GM18505 (cell line): ENCODE results near the gene PCSK4.
"Not testable (repeated sequence)": the region's sequence is repeated elsewhere in the genome, so short reads cannot be mapped to it uniquely, and the experiment has no call there.

ENCODE experiments used
- ATAC-seq: cut with Tn5 transposase; IDR thresholded peaks from one replicate; pipeline ENCODE4 v1.9.1; 2021; ENCODE audit not compliant: unreplicated experiment
- POLR2A ChIP-seq: IDR thresholded peaks from 4 replicates; pipeline ENCODE4 v1.6.1; 2011; ENCODE audit warnings: borderline replicate concordance; ENCODE audit not compliant: insufficient read depth, insufficient read length; ENCODE audit errors: extremely low read depth

The PCSK4 gene

GRCh38 chr19:1490311-1491113 lies at the start of gene PCSK4:
Gene PCSK4, minus strand, starts transcription at chr19:1490350. Its CDS starts 4 bp downstream, at chr19:1490346.
- peak; percentile 72 for ATAC-seq
- TF ChIP-seq POLR2A = no peak

GRCh38 chr19:1539749-1540148 lies 49.6 kb upstream of the PCSK4 start:
- not testable (repeated sequence) for ATAC-seq

- no peak for ATAC-seq
- TF ChIP-seq POLR2A = no peak
These were observed 48.8 kb upstream of the PCSK4 start for GRCh38 chr19:1538978-1539377.

GRCh38 chr19:1535699-1536098 lies 45.5 kb upstream of the PCSK4 start:
- not testable (repeated sequence) for ATAC-seq

GRCh38 chr19:1534972-1535371 lies 44.8 kb upstream of the PCSK4 start:
- no peak for ATAC-seq
- no peak for TF ChIP-seq POLR2A

- no peak for TF ChIP-seq POLR2A
- ATAC-seq = no peak
These were observed 43.5 kb upstream of the PCSK4 start for GRCh38 chr19:1533510-1534150.

GRCh38 chr19:1532003-1532402 lies 41.9 kb upstream of the PCSK4 start:
- no peak for ATAC-seq
- TF ChIP-seq POLR2A = no peak

- TF ChIP-seq POLR2A = no peak
- ATAC-seq = no peak
These were observed 41.4 kb upstream of the PCSK4 start for GRCh38 chr19:1531587-1531986.

GRCh38 chr19:1530856-1531255 lies 40.7 kb upstream of the PCSK4 start:
- not testable (repeated sequence) for ATAC-seq

- no peak for ATAC-seq
- no peak for TF ChIP-seq POLR2A
These were observed 39.3 kb upstream of the PCSK4 start for GRCh38 chr19:1529430-1529816.

GRCh38 chr19:1528596-1529429 lies 38.7 kb upstream of the PCSK4 start:
- no peak for TF ChIP-seq POLR2A
- no peak for ATAC-seq

- no peak for TF ChIP-seq POLR2A
- ATAC-seq = no peak
These were observed 37.6 kb upstream of the PCSK4 start for GRCh38 chr19:1527650-1528309.

GRCh38 chr19:1526979-1527649 lies 37.0 kb upstream of the PCSK4 start:
- no peak for TF ChIP-seq POLR2A
- no peak for ATAC-seq
